Prostate gland (tissue), 2 donors: ENCODE measurements around the gene TNFRSF9. TPM values are rescaled to one million over a fixed set of nuclear protein-coding genes. Genes with fewer than 3 reads are reported as not detected.

Experiments used
- DNase-seq: peaks from one replicate; pipeline ENCODE4 v3.0.0-alpha.2; 2019; ENCODE audit warnings: low spot score
- H3K27ac ChIP-seq, 2 donors: fragments of 200-600 bp; sonication (generic); 2 replicates each; pipeline ENCODE4 v1.5.1; 2017 to 2019
- H3K27me3 ChIP-seq: fragments of 200-600 bp; sonication (generic); replicated peaks from 2 replicates; pipeline ENCODE4 v1.5.1; 2019; ENCODE audit not compliant: insufficient read depth
- H3K36me3 ChIP-seq, 2 donors: fragments of 200-600 bp; sonication (generic); 1 replicate in 1 of 2; 2 replicates in 1 of 2; pipeline versions ENCODE4 v1.5.1 to v1.8.1; 2017 to 2019
- H3K4me1 ChIP-seq: fragments of 200-600 bp; sonication (generic); replicated peaks from 2 replicates; pipeline ENCODE4 v1.5.1; 2019
- H3K4me3 ChIP-seq, 2 donors: fragments of 200-600 bp; sonication (generic); 2 replicates each; pipeline ENCODE4 v1.5.1; 2017 to 2019
- H3K9me3 ChIP-seq: fragments of 200-600 bp; sonication (generic); 2 replicates; pipeline ENCODE4 v1.5.1; 2017
- CTCF ChIP-seq, 4 experiments: fragments of 200-600 bp in 2 of 4; fragments of 450-650 bp in 2 of 4; sonication (generic) in 2 of 4; IDR thresholded peaks; 1 replicate in 3 of 4; 2 replicates in 1 of 4; pipeline ENCODE4 v1.5.1; 2016 to 2019; ENCODE audit warnings: antibody characterized with exemption in 4 of 4, mild to moderate bottlenecking in 2 of 4, moderate library complexity in 2 of 4
- POLR2A ChIP-seq: fragments of 450-650 bp; IDR thresholded peaks from one replicate; pipeline ENCODE4 v1.6.1; 2016; ENCODE audit warnings: antibody characterized with exemption, mild to moderate bottlenecking
- POLR2AphosphoS5 ChIP-seq: sonication (generic); formaldehyde crosslinking; IDR thresholded peaks from one replicate; pipeline ENCODE4 v1.6.1; 2017; ENCODE audit warnings: antibody characterized with exemption
- WGBS: methylation state at CpG from one replicate; pipeline ENCODE4 v1.1.5; 2018; 5-methylcytosine and 5-hydroxymethylcytosine counted together
- intact Hi-C: fragments of 100-400 bp; cut with DNase I; formaldehyde crosslinking; loops from one replicate; pipeline ENCODE4 v1.14.2; 2022
- total RNA-seq, 2 donors: library from RNA; depleted of rRNA; stranded (reverse); fragments of >200 nt; gene quantifications; one replicate each; pipeline ENCODE4 v1.1.0, GENCODE V29; 2016

TNFRSF9 gene
- total RNA-seq, 2 donors from 2014 or later = not detected

GRCh38 chr1:7879228-7879627 lies 61.4 kb downstream of the TNFRSF9 start:
- intact Hi-C loops = no loop called here
- Histone ChIP-seq H3K9me3 (no peaks in the 10 kb centered on the region), H3K27ac (no peak overlapping the region), H3K4me1 (no peaks in the 10 kb centered on the region), H3K4me3 (no peak overlapping the region), H3K27me3 (no peaks in the 10 kb centered on the region), H3K36me3 (no peaks in the 10 kb centered on the region)
- whole genome bisulfite sequencing = 88% methylated on average over 3 of the region's 3 CpGs
- TF ChIP-seq POLR2AphosphoS5 = no peak
- TF ChIP-seq CTCF (IDR thresholded peaks at IDR 0.05) = no peak
- TF ChIP-seq POLR2A = no peak
- DNase-seq = no peak

GRCh38 chr1:7878027-7878426 lies 62.6 kb downstream of the TNFRSF9 start:
- intact Hi-C loops = no loop called here
- Histone ChIP-seq H3K4me3 (no peak overlapping the region), H3K27me3 (no peaks in the 10 kb centered on the region), H3K36me3 (no peaks in the 10 kb centered on the region), H3K27ac (no peak overlapping the region), H3K9me3 (no peaks in the 10 kb centered on the region), H3K4me1 (no peaks in the 10 kb centered on the region)
- 46% methylated on average over 1 of the region's 1 CpG for WGBS
- no peak for DNase-seq
- TF ChIP-seq CTCF (IDR thresholded peaks at IDR 0.05) (no peak), POLR2A (no peak), POLR2AphosphoS5 (no peak)

- Histone ChIP-seq H3K4me3 (no peak overlapping the region), H3K9me3 (no peaks in the 10 kb centered on the region), H3K27me3 (no peaks in the 10 kb centered on the region), H3K27ac (no peak overlapping the region), H3K36me3 (no peaks in the 10 kb centered on the region), H3K4me1 (no peaks in the 10 kb centered on the region)
- DNase-seq = no peak
- TF ChIP-seq CTCF (IDR thresholded peaks at IDR 0.05) (no peak), POLR2AphosphoS5 (no peak), POLR2A (no peak)
- intact Hi-C loops = no loop called here
- WGBS = 87% methylated on average over 11 of the region's 11 CpGs
These were observed 66.5 kb downstream of the TNFRSF9 start for GRCh38 chr1:7873801-7874795.

- Histone ChIP-seq H3K9me3 (no peaks in the 10 kb centered on the region), H3K4me1 (no peaks in the 10 kb centered on the region), H3K4me3 (no peak overlapping the region), H3K27me3 (no peaks in the 10 kb centered on the region), H3K36me3 (no peaks in the 10 kb centered on the region), H3K27ac (no peak overlapping the region)
- no peak for DNase-seq
- intact Hi-C loops = no loop called here
- WGBS = 72% methylated on average over 6 of the region's 6 CpGs
- TF ChIP-seq POLR2AphosphoS5 = no peak
- TF ChIP-seq CTCF (IDR thresholded peaks at IDR 0.05) = no peak
- TF ChIP-seq POLR2A = no peak
These were observed 69.5 kb downstream of the TNFRSF9 start for GRCh38 chr1:7871136-7871535.
